HG03520 (cell line): ENCODE data around the gene ZNF331.

Experiments used
- ATAC-seq: cut with Tn5 transposase; IDR thresholded peaks from one replicate; pipeline ENCODE4 v1.9.1; 2021; ENCODE audit warnings: mild to moderate bottlenecking, moderate library complexity; ENCODE audit not compliant: unreplicated experiment

ZNF331 gene

DNA sequence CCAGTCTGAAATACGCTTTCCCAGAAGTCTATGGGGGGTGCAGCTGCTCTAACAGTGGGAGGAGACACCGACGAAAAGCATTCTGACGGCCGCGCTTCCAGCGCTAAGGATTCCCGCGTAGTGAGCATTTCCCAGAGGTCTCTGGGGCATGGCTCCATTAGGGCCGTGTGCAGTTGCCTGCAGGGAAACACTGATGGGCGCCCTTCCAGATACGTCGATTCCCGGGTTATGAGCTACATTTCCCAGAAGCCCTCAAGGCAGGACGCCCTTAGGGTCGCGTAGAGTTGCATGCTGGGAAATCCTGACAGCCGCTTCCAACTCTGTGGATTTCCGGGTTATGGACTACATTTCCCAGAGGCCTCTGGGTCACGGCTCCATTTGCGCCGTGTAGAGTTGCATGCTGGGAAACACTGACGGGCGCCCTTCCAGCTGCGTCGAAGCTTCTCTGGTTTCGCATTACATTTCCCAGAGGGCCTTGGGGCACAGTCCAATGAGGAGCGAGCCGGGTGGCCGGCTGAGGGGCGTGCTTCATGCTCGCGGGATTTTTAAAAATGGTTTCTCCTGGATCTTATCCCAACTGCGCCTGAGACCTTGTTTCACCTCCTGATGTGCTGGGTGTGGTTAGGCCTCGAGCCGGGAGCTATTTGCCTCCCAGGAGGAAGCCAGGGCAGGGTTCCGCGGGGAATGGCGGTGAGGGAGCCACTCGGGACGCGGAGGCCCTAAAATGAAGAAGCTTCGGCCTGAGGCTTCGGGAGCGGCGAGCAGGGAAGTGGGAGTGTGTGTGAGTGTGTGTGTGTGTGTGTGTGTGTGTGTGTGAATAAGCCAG is 17.2 kb upstream of the ZNF331 start:
- ATAC-seq = peak; percentile 95

GRCh38 chr19:53521373-53522202 is 16.4 kb upstream of the ZNF331 start:
- no peak for ATAC-seq

GRCh38 chr19:53525922-53526321 is 12.0 kb upstream of the ZNF331 start:
- no peak for ATAC-seq

DNA sequence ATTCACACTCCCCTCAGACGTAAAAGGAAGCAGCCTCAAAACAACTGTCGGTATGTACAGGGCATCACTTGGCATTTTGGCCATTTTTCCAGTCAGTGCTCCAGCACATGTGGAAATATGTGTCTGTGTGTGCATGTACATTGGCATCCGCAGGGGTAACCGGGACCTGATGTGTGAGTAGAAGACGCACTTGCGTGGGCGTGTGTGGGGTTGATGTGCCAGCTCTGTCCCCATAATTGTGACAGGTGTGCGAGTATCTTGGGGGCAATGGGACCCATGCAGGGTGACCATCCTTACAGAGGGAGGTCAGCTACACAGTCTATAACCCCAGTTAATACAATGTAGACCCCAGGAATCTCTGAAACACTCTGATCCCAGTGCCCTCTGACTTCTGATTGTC is 7.3 kb upstream of the ZNF331 start:
- no peak for ATAC-seq

DNA sequence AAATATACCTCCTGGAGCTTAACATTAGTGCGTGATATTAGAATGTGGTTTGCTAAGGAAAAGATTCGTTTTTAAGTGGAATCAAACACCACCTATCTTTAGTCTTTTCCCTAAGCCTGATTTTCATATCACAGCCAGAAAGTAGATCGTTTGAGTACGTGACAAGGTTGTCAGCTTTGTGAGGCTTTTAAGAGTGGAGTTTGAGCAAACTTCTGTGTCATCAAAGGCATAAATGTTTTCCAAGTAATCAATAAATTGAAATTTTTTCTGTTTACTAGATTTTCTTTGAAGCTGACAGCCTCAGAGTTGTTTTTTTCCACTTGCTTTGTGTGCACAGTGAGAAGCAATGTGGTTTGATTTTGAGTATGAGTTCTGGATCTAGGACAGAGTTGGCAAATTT is 6.5 kb upstream of the ZNF331 start:
- ATAC-seq = no peak

- ATAC-seq = no peak
These were observed 5.6 kb upstream of the ZNF331 start for GRCh38 chr19:53532362-53532761.

DNA sequence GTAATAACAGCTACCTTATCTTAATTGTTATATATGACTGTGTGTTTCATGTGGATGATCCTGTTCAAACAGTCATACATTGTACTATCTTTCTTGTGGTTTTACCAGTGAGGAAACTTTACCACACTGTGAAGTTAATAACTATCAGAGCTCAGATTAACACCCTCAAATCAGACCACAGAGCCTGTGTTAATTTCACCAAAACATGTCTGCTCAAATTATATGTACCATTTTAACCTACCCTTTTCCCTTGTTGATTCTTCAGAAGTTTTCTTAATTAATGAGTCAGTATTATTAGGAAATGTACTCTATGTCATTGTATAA is 1.8 kb upstream of the ZNF331 start:
- no peak for ATAC-seq

DNA sequence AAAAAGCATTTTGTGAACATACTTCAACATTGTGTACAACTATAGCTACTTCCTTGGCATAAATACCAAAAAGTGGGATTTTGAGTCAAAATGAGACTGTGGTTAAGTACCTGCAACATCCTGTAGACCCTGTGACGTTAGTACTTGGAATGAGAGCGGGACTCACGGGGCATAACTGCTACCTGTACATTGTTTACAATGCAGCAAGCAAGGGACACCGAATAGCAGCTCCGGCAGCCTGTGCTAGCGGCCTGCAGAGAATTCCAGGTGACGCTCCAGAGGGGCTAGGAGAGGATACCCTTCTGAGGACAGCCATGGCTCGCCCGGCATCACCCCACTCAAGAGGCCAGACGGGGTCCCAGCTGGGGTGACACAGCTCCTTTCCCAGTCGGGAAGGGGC is 824 bp upstream of the ZNF331 start:
- ATAC-seq = no peak

DNA sequence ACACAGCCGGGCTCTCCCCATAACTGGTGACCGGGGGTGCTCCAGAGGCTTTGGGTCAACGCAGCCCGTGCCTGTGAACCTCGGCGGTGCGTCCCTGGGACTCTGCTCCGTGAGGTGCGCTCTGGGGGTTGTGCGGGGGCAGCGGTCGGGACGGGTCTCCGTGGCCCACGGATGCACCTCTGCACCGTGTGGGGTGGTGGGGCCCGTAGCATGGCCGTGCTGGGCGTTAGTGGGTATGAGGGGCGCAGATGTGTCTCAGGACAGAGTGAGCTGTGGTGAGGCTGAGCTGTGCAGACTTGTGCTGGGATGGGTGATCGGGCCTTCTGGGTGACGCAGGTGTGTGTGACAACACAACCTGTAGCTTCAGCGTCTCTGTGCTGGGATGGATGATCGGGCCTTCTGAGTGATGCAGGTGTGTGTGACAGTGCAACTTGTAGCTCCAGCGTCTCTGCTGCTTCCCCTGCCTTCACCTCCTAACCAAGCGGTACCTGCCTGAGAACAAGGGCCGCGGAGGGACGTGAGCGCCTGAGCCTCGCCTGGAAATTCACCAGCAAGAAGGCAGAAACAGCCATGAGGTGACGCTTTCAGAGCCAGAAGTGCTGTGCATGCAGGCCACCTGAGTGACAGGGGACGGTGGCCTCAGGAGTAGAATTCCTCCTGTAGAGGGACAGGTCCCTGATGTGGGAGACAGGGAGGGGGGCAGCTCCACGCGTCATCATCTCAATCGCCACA is 599 bp downstream of the ZNF331 start:
- no peak for ATAC-seq

DNA sequence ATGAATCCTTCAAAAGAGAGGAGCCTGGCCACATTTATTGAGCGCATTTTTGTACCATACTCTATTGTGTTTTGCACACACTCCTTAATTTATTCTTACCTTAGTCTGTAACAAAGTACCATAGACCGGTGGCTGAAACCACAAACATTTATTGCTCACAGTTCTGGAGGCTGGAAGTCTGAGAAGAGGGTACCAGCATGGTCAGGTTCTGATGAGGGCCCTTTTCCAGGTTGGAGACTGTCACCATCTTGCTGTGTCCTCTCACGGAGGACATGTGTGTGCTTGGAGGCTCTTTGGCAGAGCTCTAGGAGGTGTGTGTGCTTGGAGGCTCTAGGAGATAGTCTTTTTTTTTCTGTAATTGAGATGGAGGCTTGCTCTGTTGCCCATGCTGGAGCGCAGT is 2.1 kb downstream of the ZNF331 start:
- no peak for ATAC-seq

DNA sequence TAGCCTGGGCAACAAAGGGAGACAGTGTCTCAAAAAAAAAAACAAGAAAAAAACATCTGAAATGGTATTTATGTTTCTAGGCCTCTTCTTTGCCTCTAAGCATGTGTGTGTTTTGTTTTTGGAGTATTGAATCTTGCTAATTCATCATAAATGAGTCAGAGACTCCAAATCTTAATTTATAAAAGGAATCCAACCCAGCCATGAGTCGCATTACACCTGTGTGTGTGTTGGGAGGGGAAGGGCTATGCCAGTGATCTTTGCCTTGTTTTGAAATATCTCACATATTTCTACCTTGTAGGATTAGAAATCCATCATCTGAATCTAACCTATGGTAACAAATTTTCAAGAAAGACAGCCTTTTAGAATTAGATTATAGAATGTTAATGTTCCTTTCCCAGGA is 4.0 kb downstream of the ZNF331 start:
- ATAC-seq = no peak

- no peak for ATAC-seq
These were observed 7.5 kb downstream of the ZNF331 start for GRCh38 chr19:53545271-53546065.

GRCh38 chr19:53546758-53547513 is 9.0 kb downstream of the ZNF331 start:
- no peak for ATAC-seq

GRCh38 chr19:53549340-53549739 is 11.4 kb downstream of the ZNF331 start:
- no peak for ATAC-seq

DNA sequence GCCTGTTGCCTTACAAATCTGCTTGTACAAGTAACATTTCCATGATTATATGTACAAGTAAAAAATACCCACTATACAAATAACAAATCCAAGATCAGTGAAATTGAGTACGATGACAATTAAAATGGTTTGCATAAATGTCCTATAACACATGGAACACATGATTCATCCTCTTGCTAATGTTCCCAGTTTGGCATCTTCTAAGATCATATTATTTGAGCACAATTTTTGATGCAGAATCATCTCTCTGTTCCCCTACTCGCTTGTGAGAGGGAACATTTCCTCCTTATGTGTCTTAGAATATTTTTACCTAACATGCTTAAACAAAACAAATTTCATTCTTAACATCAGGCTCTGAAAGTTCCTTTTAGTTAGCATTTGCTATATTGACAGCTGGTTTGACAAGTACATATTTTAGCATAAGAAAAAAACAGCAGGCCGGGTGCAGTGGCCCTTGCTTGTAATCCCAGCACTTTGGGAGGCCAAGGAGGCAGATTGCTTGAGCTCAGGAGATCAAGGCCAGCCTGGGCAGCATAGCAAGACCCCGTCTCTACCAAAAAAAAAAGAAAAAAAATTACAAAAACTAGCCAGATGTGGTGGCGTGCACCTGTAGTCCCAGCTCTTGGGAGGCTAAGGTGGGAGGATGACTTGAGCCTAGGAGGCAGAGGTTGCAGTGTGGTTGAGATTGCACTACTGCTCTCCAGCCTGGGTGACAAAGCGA is 14.2 kb downstream of the ZNF331 start:
- no peak for ATAC-seq

GRCh38 chr19:53553156-53553555 is 15.2 kb downstream of the ZNF331 start:
- ATAC-seq = no peak

DNA sequence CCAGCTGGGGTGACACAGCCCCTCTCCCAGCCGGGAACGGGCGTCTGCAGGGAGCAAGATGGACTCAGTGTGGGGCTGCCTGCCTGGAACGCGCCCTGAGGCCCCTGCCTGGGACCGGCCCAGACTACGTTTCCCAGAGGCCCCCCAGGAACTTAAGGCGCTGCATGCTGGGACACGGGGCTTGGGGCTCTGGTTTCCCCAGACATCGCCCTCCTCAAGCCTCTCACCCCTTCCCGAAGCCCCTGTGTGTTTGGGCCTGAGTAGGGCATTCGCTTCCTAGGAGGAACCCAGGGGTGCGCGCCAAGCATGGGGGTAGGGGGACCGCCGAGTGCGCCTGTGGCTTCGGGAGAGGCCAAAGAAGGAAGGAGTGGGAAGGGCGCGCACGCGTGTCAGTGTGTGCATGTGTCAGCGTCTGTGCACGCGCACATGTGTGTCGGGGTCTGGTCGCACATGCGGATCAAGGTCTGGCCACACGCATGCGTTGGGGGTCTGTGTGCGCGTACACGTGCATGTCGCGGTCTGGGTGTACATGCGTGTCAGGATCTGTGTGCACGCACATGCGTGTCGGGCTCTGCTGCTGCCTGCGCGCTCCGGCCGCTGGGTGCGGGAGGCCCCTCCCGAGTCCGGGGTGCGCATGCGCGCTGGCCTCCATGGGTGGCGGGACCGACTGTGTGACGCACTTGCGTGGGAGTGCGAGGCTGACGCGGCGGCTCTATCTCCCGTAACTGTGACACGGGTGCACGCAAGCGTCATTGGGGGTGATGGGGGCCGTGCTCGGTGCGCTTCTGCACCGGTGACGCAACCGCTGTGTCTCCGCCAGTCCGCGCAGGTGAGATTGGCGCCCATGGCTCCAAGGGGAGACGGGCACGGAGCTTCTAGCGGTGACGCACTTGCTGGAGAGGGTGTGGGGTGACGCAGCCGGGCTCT is 16.2 kb downstream of the ZNF331 start:
- ATAC-seq = no peak

GRCh38 chr19:53554804-53555203 is 16.9 kb downstream of the ZNF331 start:
- ATAC-seq = no peak
